A549 (cell line): ENCODE data around the gene WBP2.

Experiments used
- CHD4 ChIP-seq: fragments of 200-600 bp; sonication (generic); IDR thresholded peaks from 2 replicates; pipeline ENCODE4 v1.6.1; 2016; ENCODE audit warnings: antibody characterized with exemption, mild to moderate bottlenecking, borderline replicate concordance
- ELK1 ChIP-seq: fragments of 150-350 bp; IDR thresholded peaks from 2 replicates; pipeline ENCODE4 v1.6.1; 2014; ENCODE audit warnings: low read depth, mild to moderate bottlenecking, low read length
- MAZ ChIP-seq: fragments of 150-350 bp; IDR thresholded peaks from 2 replicates; pipeline ENCODE4 v1.6.1; 2014; ENCODE audit warnings: antibody characterized with exemption, low read depth, low read length, borderline replicate concordance
- POLR2A ChIP-seq: IDR thresholded peaks from 2 replicates; pipeline ENCODE4 v1.6.1; 2012; ENCODE audit warnings: mild to moderate bottlenecking, low read length
- SREBF2 ChIP-seq: fragments of 450-650 bp; IDR thresholded peaks from 2 replicates; pipeline ENCODE4 v1.6.1; 2014; ENCODE audit warnings: mild to moderate bottlenecking, moderate library complexity
- TP53 ChIP-seq: fragments of 250-450 bp; sonication (Bioruptor Pico); IDR thresholded peaks from 2 replicates; pipeline ENCODE4 v1.5.0; 2021; ENCODE audit warnings: mild to moderate bottlenecking, moderate library complexity
- TF ChIP-seq, protein P1 (sequence below): fragments of >200 bp; sonication (Bioruptor Twin); formaldehyde crosslinking; IDR thresholded peaks from 3 replicates; pipeline ENCODE4 v1.5.1; 2016
- TF ChIP-seq, protein P2 (sequence below): fragments of 250-450 bp; sonication (Bioruptor Pico); IDR thresholded peaks from 2 replicates; pipeline ENCODE4 v1.5.0; 2021; ENCODE audit warnings: mild to moderate bottlenecking, moderate library complexity, borderline replicate concordance
- TF ChIP-seq, protein P3 (sequence below): IDR thresholded peaks from 2 replicates; pipeline ENCODE4 v1.6.1; 2012
- TF ChIP-seq, protein P4 (sequence below): IDR thresholded peaks from 2 replicates; pipeline ENCODE4 v1.6.1; 2012

- TF ChIP-seq SREBF2 (no peak), POLR2A (no peak), ELK1 (no peak), TP53 (CRISPR knock-in tag) (no peak), CHD4 (no peak), MAZ (no peak)
- TF ChIP-seq, protein P1, sequence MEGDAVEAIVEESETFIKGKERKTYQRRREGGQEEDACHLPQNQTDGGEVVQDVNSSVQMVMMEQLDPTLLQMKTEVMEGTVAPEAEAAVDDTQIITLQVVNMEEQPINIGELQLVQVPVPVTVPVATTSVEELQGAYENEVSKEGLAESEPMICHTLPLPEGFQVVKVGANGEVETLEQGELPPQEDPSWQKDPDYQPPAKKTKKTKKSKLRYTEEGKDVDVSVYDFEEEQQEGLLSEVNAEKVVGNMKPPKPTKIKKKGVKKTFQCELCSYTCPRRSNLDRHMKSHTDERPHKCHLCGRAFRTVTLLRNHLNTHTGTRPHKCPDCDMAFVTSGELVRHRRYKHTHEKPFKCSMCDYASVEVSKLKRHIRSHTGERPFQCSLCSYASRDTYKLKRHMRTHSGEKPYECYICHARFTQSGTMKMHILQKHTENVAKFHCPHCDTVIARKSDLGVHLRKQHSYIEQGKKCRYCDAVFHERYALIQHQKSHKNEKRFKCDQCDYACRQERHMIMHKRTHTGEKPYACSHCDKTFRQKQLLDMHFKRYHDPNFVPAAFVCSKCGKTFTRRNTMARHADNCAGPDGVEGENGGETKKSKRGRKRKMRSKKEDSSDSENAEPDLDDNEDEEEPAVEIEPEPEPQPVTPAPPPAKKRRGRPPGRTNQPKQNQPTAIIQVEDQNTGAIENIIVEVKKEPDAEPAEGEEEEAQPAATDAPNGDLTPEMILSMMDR = no peak
- TF ChIP-seq, protein P2, sequence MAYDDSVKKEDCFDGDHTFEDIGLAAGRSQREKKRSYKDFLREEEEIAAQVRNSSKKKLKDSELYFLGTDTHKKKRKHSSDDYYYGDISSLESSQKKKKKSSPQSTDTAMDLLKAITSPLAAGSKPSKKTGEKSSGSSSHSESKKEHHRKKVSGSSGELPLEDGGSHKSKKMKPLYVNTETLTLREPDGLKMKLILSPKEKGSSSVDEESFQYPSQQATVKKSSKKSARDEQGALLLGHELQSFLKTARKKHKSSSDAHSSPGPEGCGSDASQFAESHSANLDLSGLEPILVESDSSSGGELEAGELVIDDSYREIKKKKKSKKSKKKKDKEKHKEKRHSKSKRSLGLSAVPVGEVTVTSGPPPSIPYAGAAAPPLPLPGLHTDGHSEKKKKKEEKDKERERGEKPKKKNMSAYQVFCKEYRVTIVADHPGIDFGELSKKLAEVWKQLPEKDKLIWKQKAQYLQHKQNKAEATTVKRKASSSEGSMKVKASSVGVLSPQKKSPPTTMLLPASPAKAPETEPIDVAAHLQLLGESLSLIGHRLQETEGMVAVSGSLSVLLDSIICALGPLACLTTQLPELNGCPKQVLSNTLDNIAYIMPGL (CRISPR knock-in tag) = no peak
- TF ChIP-seq, protein P3, sequence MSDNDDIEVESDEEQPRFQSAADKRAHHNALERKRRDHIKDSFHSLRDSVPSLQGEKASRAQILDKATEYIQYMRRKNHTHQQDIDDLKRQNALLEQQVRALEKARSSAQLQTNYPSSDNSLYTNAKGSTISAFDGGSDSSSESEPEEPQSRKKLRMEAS = no peak
- TF ChIP-seq, protein P4, sequence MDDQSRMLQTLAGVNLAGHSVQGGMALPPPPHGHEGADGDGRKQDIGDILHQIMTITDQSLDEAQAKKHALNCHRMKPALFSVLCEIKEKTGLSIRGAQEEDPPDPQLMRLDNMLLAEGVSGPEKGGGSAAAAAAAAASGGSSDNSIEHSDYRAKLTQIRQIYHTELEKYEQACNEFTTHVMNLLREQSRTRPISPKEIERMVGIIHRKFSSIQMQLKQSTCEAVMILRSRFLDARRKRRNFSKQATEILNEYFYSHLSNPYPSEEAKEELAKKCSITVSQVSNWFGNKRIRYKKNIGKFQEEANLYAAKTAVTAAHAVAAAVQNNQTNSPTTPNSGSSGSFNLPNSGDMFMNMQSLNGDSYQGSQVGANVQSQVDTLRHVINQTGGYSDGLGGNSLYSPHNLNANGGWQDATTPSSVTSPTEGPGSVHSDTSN = no peak
Measured at GRCh38 chr17:75819116-75819515, 36.0 kb downstream of the WBP2 start.
